ENCODE results near the gene GRAMD1C. TPM values are rescaled to one million over a fixed set of nuclear protein-coding genes. Genes with fewer than 3 reads are reported as not detected.

Gene GRAMD1C
- total RNA-seq, 1 donor from 2014 or later = 5.0 TPM

- ATAC-seq = no peak
These were observed 115.1 kb downstream of the GRAMD1C start for GRCh38 chr3:113953677-113954076.

GRCh38 chr3:113954091-113954685 lies 115.6 kb downstream of the GRAMD1C start:
- no peak for ATAC-seq

DNA sequence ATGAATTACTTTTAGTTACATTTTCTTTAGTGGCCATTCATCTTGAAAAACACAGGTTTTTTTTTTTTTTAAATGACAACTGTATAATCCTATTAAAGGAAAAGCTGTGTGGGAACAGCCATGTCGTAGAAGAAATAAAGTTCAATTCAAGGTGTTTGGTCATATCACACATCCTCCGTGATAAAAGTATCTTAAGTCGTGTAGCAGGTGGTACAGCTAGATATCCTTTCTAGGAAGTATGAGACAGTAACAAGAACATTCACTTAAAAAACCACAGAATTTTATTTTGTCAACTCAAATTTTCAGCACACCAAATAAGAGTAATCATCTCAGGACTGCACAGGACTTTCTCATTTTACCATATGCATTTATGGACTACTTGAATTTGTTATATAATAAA lies 125.3 kb downstream of the GRAMD1C start:
- ATAC-seq = no peak

GRCh38 chr3:113966172-113966571 lies 127.6 kb downstream of the GRAMD1C start:
- no peak for ATAC-seq

DNA sequence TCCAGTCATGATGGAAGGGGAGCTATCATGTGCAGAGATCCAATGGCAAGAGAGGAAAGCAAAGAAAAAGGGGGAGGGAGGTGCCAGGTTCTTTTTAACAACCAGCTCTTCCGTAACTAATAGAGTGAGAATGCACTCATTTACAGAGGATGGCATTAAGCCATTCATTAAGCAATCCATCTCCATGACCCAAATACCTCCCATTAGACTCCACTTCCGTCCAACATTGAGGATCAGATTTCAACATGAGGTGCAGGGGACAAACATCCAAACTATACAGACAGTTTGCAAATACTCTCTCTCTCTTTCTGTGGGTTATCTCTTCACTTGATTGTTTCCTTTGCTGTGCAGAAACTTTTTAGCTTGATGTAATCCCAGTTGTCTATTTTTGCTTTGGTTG lies 130.4 kb downstream of the GRAMD1C start:
- ATAC-seq = no peak

DNA sequence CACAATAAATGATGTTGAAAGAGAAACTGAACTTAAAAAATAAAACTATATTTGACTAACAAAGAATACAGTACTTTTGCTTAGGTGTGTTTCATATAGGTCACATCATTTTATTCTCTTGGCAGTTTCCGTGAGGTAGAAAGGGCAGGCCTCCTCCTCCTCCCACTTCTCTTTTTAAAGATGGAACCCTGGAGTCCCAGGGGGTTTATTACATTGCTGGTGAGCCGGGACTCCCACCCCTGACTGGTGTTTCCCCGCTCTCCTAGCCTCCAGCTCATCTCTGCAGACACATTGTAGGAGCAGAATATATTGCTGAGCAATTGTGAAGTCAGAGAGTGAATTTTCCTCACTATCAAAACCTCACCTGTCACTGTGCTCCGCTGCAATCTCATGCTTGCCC lies 139.2 kb downstream of the GRAMD1C start:
- no peak for ATAC-seq

DNA sequence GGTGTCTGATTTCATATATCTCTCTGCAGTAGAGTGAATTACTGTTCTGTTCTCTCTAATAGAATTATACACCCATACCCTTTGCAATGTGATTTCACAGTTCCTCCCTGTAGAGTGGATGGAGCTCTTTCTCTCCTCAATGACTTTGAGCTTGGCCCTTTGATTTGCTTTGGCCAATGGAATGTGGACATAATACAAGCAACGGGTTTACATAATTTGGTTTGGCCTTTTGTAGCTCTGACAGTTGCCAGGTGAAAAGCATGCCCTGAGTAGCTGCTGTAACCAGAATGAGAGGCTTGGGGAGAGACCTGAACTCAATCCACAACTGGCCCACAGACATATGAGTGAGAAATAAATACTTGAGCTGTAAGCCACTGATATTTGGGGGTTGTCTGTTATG lies 141.3 kb downstream of the GRAMD1C start:
- ATAC-seq = no peak

GRCh38 chr3:113981803-113982202 lies 143.2 kb downstream of the GRAMD1C start:
- ATAC-seq = no peak

DNA sequence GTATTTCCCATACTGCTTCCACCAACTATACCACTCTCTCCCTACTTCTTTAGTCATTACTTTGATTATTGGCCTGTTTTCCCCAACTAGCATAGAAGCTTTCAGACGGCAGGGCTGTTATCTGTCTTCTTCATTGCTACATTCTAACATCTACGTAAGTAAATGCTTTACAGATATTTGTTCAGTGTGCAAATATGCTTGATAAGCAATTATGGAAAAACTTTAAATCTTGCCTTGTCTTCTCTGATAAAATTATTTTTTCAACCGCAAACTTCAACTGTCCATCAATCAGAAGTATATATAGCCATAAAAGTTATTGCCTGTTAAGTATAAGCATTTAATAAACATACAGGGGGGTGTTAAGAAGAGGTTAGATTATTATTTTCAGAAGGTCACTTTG lies 145.0 kb downstream of the GRAMD1C start:
- ATAC-seq = no peak

GRCh38 chr3:113985541-113985940 lies 147.0 kb downstream of the GRAMD1C start:
- ATAC-seq = peak; percentile 22

Other genes starting within 250 kb of the GRAMD1C start
- gene USF3, start 142.1 kb upstream of the GRAMD1C start, total RNA-seq = 10.7 TPM
- 120 TPM for gene NAA50, start 92.5 kb upstream of the GRAMD1C start, total RNA-seq
- gene ATP6V1A, start 91.8 kb upstream of the GRAMD1C start, total RNA-seq = 59.5 TPM
- gene ZDHHC23, start 109.2 kb downstream of the GRAMD1C start, total RNA-seq = 3.0 TPM
- gene CCDC191, start 217.7 kb downstream of the GRAMD1C start, total RNA-seq = 1.6 TPM
- gene QTRT2, start 217.9 kb downstream of the GRAMD1C start, total RNA-seq = 19.8 TPM